Activated CD4-positive, alpha-beta T cell treated with anti-CD3 and anti-CD28 coated beads, Interleukin-2, amount 50 U/mL, for 1 hour (primary cell): ENCODE results near the gene PRMT2.
A peak's percentile ranks its signal among the peaks of the same experiment; 100 is the strongest.

Experiments used
- DNase-seq: peaks from one replicate; pipeline ENCODE4 v3.0.0-alpha.2; 2020

The PRMT2 gene

GRCh38 chr21:46635324-46636180 lies at the start of gene PRMT2:
TSS of gene PRMT2 (plus strand) at chr21:46635674. CDS start at chr21:46636952, 1,278 bp downstream.
- DNase-seq, result peak; percentile 97

- no peak for DNase-seq
Observed at GRCh38 chr21:46594276-46594675, 41.2 kb upstream of the PRMT2 start.

- no peak for DNase-seq
Observed at GRCh38 chr21:46596201-46596600, 39.3 kb upstream of the PRMT2 start.

- no peak for DNase-seq
Observed at GRCh38 chr21:46597031-46597430, 38.4 kb upstream of the PRMT2 start.

- no peak for DNase-seq
Observed at GRCh38 chr21:46597896-46598343, 37.6 kb upstream of the PRMT2 start.

- DNase-seq, result no peak
Observed at GRCh38 chr21:46598581-46599572, 36.6 kb upstream of the PRMT2 start.

- no peak for DNase-seq
Observed at GRCh38 chr21:46600305-46600704, 35.2 kb upstream of the PRMT2 start.

- DNase-seq, result no peak
Observed at GRCh38 chr21:46600978-46601377, 34.5 kb upstream of the PRMT2 start.

GRCh38 chr21:46603228-46603627 lies 32.2 kb upstream of the PRMT2 start:
- DNase-seq, result no peak

GRCh38 chr21:46604329-46604974 lies 31.0 kb upstream of the PRMT2 start:
- no peak for DNase-seq

GRCh38 chr21:46604975-46605766 lies 30.3 kb upstream of the PRMT2 start, which contains the start of gene S100B:
TSS of gene S100B (minus strand) at chr21:46605082. CDS start at chr21:46602415, 2,667 bp downstream.
- DNase-seq, result no peak

- DNase-seq, result peak; percentile 34
Observed at GRCh38 chr21:46605767-46606426, 29.6 kb upstream of the PRMT2 start.

- DNase-seq, result no peak
Observed at GRCh38 chr21:46606427-46606813, 29.1 kb upstream of the PRMT2 start.

- no peak for DNase-seq
Observed at GRCh38 chr21:46607636-46608035, 27.8 kb upstream of the PRMT2 start.

- DNase-seq, result no peak
Observed at GRCh38 chr21:46608672-46609111, 26.8 kb upstream of the PRMT2 start.

GRCh38 chr21:46610018-46610701 lies 25.3 kb upstream of the PRMT2 start:
- no peak for DNase-seq

- DNase-seq, result no peak
Observed at GRCh38 chr21:46613391-46613790, 22.1 kb upstream of the PRMT2 start.

GRCh38 chr21:46616050-46616449 lies 19.4 kb upstream of the PRMT2 start:
- DNase-seq, result no peak

GRCh38 chr21:46616656-46617055 lies 18.8 kb upstream of the PRMT2 start:
- DNase-seq, result no peak

GRCh38 chr21:46617267-46618051 lies 18.0 kb upstream of the PRMT2 start:
- DNase-seq, result no peak
